Lower leg skin (tissue), 3 donors: ENCODE results near the gene POC1A.

Experiments used
- CTCF ChIP-seq, 3 donors: fragments of 450-650 bp; IDR thresholded peaks; one replicate each; pipeline ENCODE4 v1.5.1; 2016; ENCODE audit warnings: antibody characterized with exemption in 3 of 3, mild to moderate bottlenecking in 3 of 3, moderate library complexity in 2 of 3
- POLR2A ChIP-seq, 2 donors: fragments of 450-650 bp; IDR thresholded peaks; one replicate each; pipeline ENCODE4 v1.6.1; 2016 to 2017; ENCODE audit warnings: antibody characterized with exemption in 2 of 2, mild to moderate bottlenecking in 1 of 2, moderate library complexity in 1 of 2

GRCh38 chr3:52112056-52112455 is 42.2 kb downstream of the POC1A start:
- no peak for TF ChIP-seq CTCF (IDR thresholded peaks at IDR 0.05)
- TF ChIP-seq POLR2A (IDR thresholded peaks at IDR 0.05) = no peak
